Smooth muscle cell of the brain vasculature (primary cell): ENCODE measurements around the gene SLC31A2.
"Not testable (repeated sequence)": the region's sequence is repeated elsewhere in the genome, so short reads cannot be mapped to it uniquely, and the experiment has no call there.

ENCODE experiments used
- DNase-seq: peaks from one replicate; pipeline ENCODE4 v3.0.0-alpha.2; 2012; ENCODE audit warnings: low read depth, low spot score

SLC31A2 gene, protein sequence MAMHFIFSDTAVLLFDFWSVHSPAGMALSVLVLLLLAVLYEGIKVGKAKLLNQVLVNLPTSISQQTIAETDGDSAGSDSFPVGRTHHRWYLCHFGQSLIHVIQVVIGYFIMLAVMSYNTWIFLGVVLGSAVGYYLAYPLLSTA

DNA sequence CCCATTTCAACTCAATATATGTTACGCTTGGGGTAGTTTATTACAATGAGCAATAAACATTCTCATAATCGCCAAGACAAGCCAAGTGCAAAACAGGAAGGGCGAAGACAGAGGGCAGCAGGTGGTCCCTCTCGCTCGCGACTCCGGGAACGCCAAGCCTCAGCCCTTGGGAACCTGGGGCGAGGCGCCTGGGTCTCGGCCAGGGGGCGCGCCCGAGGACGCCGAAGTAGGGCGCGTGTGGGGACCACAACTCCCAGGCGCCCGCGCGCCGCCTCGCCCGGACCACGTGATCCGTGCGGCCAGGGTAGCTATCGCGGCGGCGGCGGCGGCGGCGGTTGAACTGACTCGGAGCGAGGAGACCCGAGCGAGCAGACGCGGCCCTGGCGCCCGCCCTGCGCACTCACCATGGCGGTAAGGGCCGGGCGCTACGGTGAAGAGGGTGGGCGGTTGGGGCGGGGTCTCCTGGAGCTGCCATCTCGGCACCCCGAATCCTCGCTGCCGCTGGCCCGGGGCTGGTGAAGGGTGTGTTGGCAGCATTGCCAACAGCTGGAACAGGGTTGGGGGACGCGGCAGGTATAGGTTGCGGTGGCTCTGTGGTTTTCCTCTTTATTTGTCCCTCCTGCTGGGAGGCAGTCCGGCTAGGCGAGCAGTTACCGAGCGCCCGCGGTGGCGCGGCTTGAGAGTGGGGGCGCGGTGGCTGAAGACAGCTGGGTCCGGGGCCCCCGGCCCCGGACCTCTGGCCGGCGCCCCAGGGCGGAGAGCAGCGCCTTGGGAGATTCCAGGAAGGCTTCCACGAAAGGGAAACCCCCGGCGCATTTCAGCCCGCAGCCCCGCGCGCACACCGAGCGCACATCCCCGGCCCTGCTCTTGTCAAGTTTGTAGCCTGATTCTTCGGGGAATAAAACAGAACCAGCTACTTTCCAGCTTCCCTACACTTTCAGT is at the start of gene SLC31A2:
TSS of gene SLC31A2 (plus strand) at position 338 of the 942 bp plus-strand sequence. CDS start at position 406, 68 bp downstream.
- DNase-seq: peak; percentile 17

DNA sequence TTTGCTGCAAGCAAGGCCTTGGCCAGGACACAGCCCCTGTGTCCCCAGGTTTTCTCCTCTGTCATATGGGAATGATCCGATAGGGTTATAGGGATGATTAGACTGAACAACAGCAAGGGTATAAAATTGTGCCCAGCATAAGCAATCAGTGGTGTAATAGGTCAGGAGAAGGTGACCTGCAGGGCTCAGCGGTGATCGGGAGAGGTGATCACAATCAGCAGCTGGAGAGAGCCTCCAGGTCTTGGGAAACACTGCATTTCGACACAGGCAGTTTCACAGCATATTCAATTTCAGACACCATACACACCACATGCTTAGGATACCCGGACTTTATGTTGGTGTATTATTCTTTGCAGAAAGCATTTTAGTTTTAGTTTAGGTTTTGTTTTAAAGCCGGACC is 45.5 kb upstream of the SLC31A2 start:
- DNase-seq: not testable (repeated sequence)

DNA sequence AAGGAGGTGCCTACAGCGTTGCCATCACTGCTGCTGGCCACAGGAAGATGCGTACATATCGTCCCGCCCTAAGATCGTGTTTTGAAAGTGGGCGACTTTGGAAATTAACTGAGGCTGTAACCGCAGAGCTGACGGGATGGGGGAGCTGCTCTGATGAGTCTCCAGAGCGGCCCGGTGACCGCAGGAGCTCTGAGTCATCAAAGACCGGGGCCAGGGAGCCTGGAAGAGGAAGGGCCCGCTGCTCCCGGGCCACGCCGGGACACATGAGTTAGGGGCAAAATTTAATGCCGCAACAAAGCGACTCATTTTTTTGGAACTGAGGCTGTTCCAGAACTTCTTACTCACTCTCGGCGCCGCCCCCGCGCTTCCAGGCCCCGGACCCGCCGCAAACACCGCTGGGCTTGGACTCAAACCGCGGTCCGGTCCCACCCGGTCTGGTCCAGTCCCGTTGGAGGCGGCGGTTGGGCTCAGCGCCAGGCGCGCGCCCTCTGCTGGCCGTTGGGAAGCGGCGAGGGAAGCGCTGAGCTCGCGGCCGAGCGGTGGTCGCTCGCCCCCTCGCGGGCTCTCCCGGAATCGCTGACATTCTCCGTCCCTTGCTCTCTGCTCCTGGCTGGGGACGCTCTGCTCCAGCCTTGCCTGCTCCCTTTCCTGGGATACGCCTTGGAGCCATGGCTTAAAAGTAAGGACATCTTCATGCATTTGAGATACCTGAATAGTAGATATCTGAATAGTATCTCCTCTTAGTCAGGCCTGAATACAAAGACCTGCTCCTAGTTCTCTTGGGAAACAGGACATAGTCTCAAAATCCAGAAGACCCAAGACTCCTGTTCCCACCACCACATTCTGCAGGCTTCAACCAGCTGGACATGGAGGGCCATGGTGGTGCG is 39.5 kb upstream of the SLC31A2 start:
- DNase-seq: not testable (repeated sequence)

DNA sequence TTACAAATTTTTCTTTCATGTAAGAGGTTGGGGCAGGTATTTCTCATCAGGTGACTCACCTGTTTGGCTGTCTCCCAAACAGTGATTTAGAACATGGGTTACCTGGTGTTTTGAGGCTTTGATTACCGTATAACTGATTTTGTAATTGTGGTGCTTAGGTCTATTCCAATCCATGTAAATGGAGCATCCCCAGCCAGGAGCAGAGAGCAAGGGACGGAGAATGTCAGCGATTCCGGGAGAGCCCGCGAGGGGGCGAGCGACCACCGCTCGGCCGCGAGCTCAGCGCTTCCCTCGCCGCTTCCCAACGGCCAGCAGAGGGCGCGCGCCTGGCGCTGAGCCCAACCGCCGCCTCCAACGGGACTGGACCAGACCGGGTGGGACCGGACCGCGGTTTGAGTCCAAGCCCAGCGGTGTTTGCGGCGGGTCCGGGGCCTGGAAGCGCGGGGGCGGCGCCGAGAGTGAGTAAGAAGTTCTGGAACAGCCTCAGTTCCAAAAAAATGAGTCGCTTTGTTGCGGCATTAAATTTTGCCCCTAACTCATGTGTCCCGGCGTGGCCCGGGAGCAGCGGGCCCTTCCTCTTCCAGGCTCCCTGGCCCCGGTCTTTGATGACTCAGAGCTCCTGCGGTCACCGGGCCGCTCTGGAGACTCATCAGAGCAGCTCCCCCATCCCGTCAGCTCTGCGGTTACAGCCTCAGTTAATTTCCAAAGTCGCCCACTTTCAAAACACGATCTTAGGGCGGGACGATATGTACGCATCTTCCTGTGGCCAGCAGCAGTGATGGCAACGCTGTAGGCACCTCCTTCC is 37.9 kb upstream of the SLC31A2 start:
- DNase-seq: not testable (repeated sequence)

DNA sequence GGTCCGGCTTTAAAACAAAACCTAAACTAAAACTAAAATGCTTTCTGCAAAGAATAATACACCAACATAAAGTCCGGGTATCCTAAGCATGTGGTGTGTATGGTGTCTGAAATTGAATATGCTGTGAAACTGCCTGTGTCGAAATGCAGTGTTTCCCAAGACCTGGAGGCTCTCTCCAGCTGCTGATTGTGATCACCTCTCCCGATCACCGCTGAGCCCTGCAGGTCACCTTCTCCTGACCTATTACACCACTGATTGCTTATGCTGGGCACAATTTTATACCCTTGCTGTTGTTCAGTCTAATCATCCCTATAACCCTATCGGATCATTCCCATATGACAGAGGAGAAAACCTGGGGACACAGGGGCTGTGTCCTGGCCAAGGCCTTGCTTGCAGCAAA is 32.0 kb upstream of the SLC31A2 start:
- DNase-seq: not testable (repeated sequence)

DNA sequence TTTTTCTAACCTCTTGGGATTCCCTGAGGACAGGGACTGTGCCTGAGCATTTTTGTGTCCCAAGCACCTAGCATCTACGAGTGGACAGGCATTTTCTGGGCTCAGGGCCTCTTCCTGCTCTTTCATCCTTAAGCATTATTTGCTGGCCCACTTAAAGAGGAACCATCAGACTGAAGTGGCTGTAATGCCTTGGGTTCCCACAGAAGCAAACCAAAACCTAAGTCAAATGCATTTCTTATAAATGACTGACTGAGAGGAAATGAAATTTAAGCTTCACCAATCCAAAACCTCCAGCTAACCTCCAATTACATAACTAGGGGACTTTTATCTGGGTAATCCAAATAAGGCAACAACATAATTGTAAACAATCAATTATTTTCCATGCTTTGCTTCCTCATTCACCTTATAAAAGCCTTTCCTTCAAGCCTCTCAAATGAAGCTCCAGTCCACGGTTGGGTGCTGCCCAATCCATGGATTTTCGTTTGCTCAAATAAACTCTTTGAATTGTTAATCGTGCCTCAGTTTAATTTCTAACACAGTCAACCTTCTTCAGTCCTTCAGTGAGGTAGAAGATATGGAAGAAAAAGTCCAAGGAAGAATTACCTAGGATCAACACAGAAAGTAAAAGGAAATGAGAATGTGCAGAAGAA is 25.3 kb upstream of the SLC31A2 start:
- DNase-seq: no peak

DNA sequence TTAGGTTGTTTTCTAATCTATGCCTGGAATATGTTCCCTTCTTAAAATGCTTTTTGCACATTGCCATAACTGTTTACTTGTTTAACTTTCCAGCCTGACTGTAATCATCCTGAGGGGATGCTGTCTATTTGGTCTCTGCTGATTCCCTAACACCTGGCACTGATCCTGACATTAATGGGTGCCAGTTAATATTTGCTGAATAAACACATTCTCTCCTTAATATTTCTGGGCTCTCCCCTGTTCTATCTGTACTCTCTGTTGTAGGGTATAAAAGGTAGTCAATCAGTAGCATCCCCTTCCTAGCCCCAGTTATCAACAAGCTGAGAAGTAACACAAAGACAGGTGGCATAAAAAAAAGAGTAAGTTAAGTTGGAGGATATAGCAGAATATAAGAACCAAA is 21.3 kb upstream of the SLC31A2 start:
- no peak for DNase-seq

DNA sequence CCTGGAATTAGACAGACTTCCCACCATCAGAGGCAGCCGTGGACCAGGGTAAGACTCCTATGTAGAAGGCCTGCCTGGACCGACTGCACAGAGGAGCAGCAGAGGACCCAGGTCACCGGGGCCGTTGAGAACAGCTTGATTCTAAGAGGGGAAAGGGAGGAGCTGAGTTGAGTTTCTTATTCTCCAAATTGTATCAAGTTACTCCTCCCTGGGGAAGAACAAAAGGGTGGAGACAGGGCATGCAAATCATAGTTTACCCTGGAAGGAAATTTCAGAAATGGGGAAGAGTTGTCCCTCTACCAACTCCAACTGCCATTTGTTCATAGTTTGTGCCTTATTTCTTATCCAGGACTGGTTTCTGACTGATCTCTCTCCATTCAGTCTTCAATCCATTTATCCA is 20.9 kb upstream of the SLC31A2 start:
- DNase-seq: no peak

DNA sequence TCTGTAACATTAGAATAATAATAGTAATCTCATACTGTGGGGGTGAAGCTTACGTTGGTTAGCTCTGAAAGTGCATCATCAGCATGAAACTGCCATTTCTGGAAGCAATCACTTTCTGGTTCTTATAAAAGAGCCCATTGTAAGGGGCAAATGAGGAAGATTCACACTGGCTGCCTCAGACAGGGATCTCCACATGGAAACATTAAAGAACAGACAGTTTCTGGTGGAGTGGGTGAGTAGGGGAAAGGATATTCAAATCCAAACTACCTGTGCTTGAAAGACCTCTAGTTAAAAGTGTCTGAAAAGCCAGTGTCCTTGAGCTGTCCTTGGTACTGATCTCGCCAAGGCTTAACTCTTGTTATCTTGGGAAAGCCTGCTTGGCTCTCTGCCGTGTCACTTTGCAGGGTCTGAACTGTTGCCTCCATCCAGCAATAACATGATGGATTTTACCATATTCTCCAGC is 19.1 kb upstream of the SLC31A2 start:
- DNase-seq: no peak

DNA sequence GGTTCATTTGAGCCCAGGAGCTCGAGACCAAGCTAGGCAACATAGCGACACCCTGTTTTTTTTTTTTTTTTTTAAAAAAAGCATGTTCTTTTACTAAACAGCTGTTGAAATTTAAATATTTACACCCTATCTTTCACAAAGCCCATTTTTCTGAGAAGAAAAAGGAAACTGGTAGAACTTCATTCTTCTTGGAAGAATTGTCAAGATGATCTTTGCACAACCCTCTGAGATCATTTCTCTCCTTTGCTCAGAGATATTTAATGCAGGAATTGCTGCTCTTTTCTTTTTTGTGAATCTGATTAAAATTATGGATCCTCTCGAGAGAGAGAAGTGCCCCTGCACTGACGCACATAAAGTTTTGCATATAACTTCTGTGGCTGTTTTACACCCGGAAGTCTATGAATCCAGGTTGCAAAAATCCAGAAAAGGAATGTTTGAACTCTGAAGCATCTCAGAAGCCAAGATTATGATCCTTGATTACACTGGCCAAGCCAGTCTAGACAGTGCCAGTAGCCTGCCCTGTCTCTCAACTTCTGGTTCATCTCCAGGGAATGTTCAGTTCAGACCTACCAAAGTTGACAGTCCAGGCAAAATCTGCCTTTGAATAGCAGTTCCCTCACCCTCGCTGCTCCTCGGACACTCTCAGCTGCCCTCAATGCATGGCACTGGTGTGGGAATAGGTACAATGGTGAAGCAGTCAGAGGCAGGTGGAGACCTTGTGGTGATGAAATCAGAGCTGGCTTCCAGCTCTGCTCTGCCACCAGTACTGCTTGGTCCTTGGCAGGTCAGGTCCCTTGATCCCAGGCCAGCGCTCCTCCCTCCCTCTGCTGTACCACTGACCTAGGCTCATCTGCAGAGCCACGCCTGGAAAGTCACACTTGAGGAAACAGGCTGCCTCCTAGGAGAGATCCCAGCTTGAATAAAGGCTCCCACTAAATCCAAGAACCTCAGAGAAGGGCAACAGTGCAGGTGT is 13.3 kb upstream of the SLC31A2 start:
- no peak for DNase-seq

DNA sequence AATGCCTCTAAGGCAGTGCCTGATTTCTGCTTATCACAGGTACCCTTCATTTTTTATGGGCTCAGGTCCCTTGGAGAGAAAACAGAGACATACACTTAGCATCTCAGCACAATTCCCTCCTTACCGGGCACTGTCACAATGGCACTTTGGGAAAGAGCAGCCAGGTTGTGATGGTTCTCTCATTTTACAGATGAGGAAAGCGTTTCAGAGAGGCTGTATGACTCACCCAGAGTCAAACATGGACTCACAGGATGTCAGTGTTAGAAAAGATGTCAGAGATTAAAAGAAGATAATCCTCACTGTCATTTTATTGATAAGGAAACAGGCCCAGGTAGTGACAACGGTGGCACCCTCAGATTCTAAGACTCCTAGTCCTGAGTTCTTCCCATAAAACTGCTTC is 12.0 kb upstream of the SLC31A2 start:
- DNase-seq: no peak

DNA sequence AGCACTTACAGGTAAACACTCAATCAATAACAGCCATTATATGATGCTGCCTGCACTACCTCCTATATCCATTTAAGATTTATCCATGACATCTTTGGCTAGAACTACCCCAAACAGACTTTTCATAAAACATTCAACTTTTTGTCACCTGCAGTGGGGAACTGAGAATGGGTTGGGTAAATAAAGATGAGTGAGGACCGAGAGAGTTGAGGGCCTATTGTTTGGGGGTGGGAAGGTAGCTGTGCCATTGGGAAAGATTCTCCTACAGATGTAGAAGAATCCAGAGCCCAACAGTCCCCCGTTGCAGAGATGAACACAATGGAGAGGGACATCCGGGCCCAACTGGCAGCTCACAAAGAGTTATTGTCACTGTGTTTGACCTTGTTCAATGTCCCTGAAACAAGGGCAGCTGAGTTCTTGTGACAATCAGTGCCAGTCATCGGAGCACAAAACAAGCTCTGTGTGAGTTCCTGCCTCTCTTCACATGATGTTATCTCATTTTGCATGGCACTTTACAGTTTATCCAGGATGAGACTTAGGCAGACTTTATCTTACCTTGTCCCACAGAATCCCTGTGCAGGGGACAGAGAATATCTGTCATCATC is 11.5 kb upstream of the SLC31A2 start:
- no peak for DNase-seq

DNA sequence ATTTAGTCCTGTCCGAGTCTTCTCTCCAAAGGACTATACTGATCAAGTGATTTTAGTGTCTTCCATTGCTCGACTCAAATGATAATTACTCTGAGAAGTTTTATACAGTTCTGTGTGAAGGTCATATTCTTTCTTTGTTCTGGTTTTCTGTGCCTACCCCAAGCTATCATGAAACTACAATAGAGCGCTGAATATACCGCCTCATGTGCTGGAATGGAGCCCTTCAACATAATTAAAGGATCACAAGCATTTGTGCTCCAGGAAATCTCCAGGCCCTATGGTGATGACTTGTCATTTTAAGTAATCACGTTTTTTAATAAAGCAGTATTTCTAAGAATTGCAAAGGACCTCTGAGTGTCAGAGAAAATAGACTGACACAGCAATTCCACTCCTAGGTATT is 10.9 kb upstream of the SLC31A2 start:
- no peak for DNase-seq

DNA sequence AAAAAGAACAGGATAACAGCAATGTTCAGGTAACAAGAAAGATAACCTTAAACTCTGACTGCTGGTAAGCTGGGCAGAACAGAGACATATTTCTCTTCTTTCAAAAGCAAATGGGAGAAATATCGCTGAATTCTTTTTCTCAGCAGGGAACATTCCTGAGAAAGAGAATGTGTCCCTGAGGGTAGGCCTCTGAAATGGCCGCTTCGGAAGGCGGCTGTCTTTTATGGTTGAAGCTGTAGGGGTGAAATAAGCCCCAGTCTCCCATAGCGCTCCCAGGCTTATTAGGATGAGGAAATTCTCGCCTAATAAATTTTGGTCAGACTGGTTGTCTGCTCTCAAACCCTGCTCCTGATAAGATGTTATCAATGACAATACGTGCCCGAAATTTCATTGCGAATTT is 9.9 kb upstream of the SLC31A2 start:
- DNase-seq: not testable (repeated sequence)

DNA sequence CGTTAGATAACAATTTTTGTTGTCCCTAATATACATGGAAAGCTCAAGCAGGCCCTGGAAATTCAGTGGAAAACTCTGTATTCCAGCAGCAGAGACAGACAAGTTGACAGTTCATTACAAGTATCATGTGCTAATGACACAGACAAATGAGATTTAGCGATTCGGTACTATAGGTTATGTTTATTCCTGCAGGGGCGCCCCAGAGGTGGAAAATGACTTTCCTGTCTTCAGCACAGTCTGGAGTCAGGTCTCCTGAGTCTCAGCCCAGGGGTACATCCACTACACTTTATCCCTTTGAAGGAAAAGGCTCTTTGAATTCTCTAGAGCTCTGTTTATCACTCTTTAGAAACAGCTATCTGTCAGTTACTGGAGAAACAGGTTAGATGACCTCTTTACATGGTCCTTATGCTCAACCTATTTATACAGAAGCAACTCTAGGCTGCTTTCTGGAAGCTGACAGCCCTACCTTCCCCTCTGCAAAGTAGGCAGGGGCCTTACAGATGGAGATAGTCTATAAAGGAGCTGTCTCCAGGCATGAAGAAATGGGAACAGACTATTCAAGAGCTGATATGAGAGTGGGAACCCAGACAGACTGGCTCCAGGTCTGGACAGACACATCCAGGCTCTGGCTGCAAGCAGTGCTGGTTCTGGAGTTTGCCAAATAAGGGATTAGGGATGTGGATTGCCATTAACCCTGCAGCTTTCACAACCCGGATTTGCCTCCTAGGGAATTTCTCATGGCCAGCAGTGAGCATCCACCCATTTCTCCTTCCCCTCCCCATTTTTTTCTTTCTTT is 7.2 kb upstream of the SLC31A2 start:
- DNase-seq: no peak

DNA sequence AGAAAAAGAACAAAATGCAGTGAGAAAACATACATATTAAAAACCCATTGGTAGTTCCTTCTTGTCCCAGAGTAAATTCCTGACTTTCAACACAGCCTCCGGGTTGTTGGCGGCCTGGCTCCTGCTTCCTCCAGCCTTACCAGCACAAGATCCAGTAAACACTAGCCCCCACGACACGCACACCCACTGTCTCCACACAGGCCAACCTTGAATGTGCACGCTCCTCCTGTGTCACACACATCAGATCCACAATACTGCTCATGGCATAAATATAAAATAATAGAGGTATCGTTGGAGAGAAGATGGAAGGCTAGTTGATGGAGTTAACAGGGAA is 2.5 kb upstream of the SLC31A2 start:
- no peak for DNase-seq

DNA sequence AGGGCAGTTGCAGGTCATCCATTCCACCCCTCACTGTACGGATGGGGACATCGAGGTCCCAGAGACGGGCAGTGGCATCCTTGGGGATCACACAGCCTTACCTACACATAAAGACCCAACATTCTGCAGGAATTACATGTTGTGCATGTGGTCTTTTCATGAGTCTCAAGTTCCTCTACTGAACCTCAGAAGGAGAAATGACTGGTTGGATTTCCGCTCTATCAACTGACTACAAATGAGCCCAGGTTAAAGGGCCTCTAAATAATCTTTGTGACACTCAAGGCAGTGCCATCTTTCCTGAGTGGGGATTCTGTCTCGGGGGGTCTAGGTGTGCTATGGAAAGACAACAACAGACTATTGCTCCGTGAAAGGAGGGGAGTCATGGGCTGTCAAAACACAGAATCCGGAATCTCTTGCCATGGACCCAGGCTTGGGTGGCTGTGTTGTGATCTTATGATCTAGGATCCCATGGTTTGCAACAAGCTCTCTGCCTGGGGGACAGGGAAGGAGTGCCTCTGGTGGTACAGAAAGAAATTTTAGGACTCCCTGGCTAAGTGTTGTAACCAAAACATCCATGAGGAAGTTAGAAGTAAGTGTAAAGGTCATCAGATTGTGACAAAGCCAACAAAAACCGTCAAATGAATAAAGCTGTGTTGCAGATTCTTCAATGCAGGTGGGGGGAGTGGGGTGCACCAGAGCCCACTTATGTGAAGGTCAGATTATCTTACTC is 1.9 kb upstream of the SLC31A2 start:
- no peak for DNase-seq

DNA sequence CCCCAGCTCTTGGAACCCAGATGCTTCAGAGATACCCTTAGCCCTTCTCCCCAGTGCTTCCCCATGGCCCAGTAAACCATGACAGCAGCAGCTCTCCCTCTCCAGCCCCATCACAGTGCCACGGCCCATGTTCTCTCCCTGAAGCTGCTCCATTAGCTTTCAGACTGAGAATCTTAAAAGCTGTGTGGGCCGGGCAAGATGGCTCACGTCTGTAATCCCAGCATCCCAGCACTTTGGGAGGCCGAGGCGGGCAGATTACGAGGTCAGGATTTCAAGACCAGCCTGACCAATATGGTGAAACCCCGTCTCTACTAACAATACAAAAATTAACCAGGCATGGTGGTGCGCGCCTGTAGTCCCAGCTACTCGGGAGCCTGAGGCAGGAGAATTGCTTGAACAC is 1.2 kb upstream of the SLC31A2 start:
- not testable (repeated sequence) for DNase-seq
